Panc1 (cell line): ENCODE results near the gene REXO4. TPM values are rescaled to one million over a fixed set of nuclear protein-coding genes. Genes with fewer than 3 reads are reported as not detected.

Source experiments
- ATAC-seq: fragments of 200-7000 bp; cut with Tn5 transposase; 2 replicates; pipeline ENCODE4 v1.9.1; 2020; ENCODE audit warnings: mild to moderate bottlenecking, moderate library complexity
- BruUV-seq: library from RNA; stranded (reverse); fragments of 400-500 nt; replicated peaks from 2 replicates; lab custom pipeline; 2021; lab: Mats Ljungman, UMichigan
- CTCF ChIA-PET: fragments of 300-600 bp; sonication (Branson Sonifier 250); formaldehyde crosslinking; loops from one replicate; lab custom pipeline; 2022; ENCODE audit warnings: antibody characterized with exemption; lab: Charles Lee
- POLR2A ChIA-PET: fragments of 300-600 bp; sonication (Branson Sonifier 250); formaldehyde crosslinking; loops from one replicate; lab custom pipeline; 2022; ENCODE audit warnings: antibody characterized with exemption; lab: Charles Lee
- DNase-seq: peaks from one replicate; pipeline ENCODE4 v3.0.0-alpha.2; 2010; ENCODE audit warnings: low read depth, low spot score
- H3K27ac ChIP-seq: 2 replicates; pipeline ENCODE4 v1.5.1; 2011; ENCODE audit warnings: mild to moderate bottlenecking, low read length, inconsistent platforms
- H3K27me3 ChIP-seq: fragments of 200-500 bp; sonication (Bioruptor generic); 2 replicates; pipeline ENCODE4 v1.6.0; 2014; ENCODE audit warnings: low read length, inconsistent platforms; ENCODE audit not compliant: control insufficient read depth, insufficient read depth
- H3K36me3 ChIP-seq: fragments of 200-500 bp; sonication (Bioruptor generic); 2 replicates; pipeline ENCODE4 v1.5.1; 2014; ENCODE audit warnings: inconsistent platforms, mild to moderate bottlenecking, low read length, moderate library complexity; ENCODE audit not compliant: control insufficient read depth, insufficient read depth
- H3K4me1 ChIP-seq: 2 replicates; pipeline ENCODE4 v1.5.1; 2011; ENCODE audit warnings: inconsistent platforms, mild to moderate bottlenecking, low read length, moderate library complexity; ENCODE audit not compliant: control insufficient read depth, insufficient read depth
- H3K4me3 ChIP-seq, 2 experiments: 2 replicates each; pipeline ENCODE4 v1.5.1; 2011 to 2012; ENCODE audit warnings: low read depth in 2 of 2, low read length in 2 of 2, mild to moderate bottlenecking in 2 of 2, inconsistent platforms in 1 of 2, moderate library complexity in 1 of 2
- H3K9me3 ChIP-seq: fragments of 200-500 bp; sonication (Bioruptor generic); 2 replicates; pipeline ENCODE4 v1.5.1; 2014; ENCODE audit warnings: low read depth, mild to moderate bottlenecking, inconsistent platforms, low read length, moderate library complexity; ENCODE audit not compliant: control insufficient read depth, insufficient read depth
- POLR2AphosphoS5 ChIP-seq: IDR thresholded peaks from 2 replicates; pipeline ENCODE4 v1.6.1; 2012; ENCODE audit warnings: mild to moderate bottlenecking, low read depth, low read length, moderate library complexity
- SIN3A ChIP-seq: IDR thresholded peaks from 2 replicates; pipeline ENCODE4 v1.6.1; 2012; ENCODE audit warnings: low read depth, mild to moderate bottlenecking, low read length, moderate library complexity, borderline replicate concordance; ENCODE audit not compliant: insufficient read depth
- TCF7L2 ChIP-seq: IDR thresholded peaks from 2 replicates; pipeline ENCODE4 v1.6.1; 2011; ENCODE audit warnings: mild to moderate bottlenecking, low read depth, low read length, inconsistent platforms
- in situ Hi-C: cut with HindIII; loops from 2 replicates; pipeline ENCODE4 v1.10.0; 2016; ENCODE audit warnings: low sequenced_read_pairs, low pct_unique_long_range_greater_than_20kb
- intact Hi-C: fragments of 100-400 bp; cut with micrococcal nuclease; formaldehyde crosslinking; loops from one replicate; pipeline ENCODE4 v1.10.0; 2022; ENCODE audit not compliant: unreplicated experiment
- total RNA-seq: library from RNA; stranded (reverse); gene quantifications from one replicate; pipeline ENCODE4 v1.2.1, GENCODE V29; 2021; ENCODE audit not compliant: unreplicated experiment
- TF ChIP-seq, protein P1 (sequence below): fragments of 450-650 bp; IDR thresholded peaks from 2 replicates; pipeline ENCODE4 v1.5.1; 2017; ENCODE audit warnings: mild to moderate bottlenecking
- TF ChIP-seq, protein P2 (sequence below), 2 experiments: IDR thresholded peaks; 2 replicates each; pipeline ENCODE4 v1.6.1; 2011 to 2012; ENCODE audit warnings: low read depth in 2 of 2, control low read depth in 1 of 2, low read length in 1 of 2, mild to moderate bottlenecking in 1 of 2, moderate library complexity in 1 of 2; ENCODE audit not compliant: insufficient read depth in 1 of 2

Gene REXO4
- total RNA-seq, 1 experiment from 2014 or later, result 19.9 TPM

DNA sequence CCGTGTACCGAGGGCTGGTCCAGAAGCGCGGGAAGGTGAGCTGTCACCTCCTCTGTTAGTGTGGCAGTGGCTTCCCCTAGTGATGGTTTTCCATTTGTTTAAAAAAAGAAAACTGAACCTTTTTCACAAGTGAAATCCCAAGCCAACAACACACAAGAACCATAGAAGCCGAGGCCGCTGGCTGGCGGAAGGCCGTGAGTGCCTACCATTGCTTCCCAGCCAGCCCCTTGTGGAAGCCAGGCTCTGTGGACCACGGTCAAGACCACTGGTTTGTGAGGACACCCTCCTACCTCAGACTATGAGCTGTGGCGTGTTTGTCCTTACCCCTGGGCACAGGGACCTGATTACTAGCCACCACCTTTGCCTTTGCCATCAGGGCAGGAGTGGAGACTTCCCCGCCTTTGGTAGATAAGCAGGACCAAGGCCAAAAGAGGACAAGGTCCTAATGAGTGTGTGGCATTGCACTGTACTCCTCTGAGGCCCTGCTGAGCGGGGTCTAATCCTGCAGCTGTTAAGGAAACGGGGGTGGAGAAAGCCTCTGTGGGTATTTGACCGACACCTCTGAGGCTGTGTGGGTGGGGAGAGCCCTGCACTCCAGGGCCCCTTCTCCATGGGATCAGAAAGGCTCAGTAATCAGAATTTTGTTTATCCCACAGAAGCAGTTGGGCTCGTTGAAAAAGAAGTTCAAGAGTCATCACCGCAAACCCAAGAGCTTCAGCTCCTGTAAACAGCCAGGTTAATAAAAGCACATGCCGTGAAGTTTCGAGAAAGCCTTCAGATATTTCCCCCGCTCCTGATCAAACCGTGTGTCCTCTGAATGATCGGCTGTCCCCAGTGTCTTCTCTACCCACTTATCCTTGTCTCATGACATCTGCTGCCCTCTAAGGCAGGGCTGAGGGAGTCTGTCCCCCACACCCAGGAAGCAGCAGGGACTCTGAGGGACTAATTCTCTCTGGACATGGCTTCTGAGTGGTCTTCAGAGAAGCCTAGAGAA lies 57.1 kb downstream of the REXO4 start:
- BruUV-seq, result no TSS peak
- POLR2A ChIA-PET, result no interaction called here
- CTCF ChIA-PET, result no interaction called here
- ATAC-seq, result no peak
- intact Hi-C loops (no loop called here), in situ Hi-C loops (no loop called here)
- Histone ChIP-seq H3K36me3 (peaks cover 5% of the 10 kb centered on the region; the same call in 1 of the 2 replicates), H3K9me3 (no peaks in the 10 kb centered on the region), H3K4me1 (peaks cover 8% of the 10 kb centered on the region; the same call in 1 of the 2 replicates), H3K4me3 (no peak overlapping the region), H3K27me3 (no peaks in the 10 kb centered on the region), H3K27ac (no peak overlapping the region)
- TF ChIP-seq POLR2AphosphoS5 (no peak), SIN3A (no peak), TCF7L2 (no peak)
- TF ChIP-seq, protein P1, sequence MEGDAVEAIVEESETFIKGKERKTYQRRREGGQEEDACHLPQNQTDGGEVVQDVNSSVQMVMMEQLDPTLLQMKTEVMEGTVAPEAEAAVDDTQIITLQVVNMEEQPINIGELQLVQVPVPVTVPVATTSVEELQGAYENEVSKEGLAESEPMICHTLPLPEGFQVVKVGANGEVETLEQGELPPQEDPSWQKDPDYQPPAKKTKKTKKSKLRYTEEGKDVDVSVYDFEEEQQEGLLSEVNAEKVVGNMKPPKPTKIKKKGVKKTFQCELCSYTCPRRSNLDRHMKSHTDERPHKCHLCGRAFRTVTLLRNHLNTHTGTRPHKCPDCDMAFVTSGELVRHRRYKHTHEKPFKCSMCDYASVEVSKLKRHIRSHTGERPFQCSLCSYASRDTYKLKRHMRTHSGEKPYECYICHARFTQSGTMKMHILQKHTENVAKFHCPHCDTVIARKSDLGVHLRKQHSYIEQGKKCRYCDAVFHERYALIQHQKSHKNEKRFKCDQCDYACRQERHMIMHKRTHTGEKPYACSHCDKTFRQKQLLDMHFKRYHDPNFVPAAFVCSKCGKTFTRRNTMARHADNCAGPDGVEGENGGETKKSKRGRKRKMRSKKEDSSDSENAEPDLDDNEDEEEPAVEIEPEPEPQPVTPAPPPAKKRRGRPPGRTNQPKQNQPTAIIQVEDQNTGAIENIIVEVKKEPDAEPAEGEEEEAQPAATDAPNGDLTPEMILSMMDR, result no peak
- TF ChIP-seq, protein P2, sequence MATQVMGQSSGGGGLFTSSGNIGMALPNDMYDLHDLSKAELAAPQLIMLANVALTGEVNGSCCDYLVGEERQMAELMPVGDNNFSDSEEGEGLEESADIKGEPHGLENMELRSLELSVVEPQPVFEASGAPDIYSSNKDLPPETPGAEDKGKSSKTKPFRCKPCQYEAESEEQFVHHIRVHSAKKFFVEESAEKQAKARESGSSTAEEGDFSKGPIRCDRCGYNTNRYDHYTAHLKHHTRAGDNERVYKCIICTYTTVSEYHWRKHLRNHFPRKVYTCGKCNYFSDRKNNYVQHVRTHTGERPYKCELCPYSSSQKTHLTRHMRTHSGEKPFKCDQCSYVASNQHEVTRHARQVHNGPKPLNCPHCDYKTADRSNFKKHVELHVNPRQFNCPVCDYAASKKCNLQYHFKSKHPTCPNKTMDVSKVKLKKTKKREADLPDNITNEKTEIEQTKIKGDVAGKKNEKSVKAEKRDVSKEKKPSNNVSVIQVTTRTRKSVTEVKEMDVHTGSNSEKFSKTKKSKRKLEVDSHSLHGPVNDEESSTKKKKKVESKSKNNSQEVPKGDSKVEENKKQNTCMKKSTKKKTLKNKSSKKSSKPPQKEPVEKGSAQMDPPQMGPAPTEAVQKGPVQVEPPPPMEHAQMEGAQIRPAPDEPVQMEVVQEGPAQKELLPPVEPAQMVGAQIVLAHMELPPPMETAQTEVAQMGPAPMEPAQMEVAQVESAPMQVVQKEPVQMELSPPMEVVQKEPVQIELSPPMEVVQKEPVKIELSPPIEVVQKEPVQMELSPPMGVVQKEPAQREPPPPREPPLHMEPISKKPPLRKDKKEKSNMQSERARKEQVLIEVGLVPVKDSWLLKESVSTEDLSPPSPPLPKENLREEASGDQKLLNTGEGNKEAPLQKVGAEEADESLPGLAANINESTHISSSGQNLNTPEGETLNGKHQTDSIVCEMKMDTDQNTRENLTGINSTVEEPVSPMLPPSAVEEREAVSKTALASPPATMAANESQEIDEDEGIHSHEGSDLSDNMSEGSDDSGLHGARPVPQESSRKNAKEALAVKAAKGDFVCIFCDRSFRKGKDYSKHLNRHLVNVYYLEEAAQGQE (IDR thresholded peaks at IDR 0.05; ENCODE audit: insufficient read depth in 1 of 2, low read depth in 2 of 2, low read length in 1 of 2), result no peak
- no peak for DNase-seq

DNA sequence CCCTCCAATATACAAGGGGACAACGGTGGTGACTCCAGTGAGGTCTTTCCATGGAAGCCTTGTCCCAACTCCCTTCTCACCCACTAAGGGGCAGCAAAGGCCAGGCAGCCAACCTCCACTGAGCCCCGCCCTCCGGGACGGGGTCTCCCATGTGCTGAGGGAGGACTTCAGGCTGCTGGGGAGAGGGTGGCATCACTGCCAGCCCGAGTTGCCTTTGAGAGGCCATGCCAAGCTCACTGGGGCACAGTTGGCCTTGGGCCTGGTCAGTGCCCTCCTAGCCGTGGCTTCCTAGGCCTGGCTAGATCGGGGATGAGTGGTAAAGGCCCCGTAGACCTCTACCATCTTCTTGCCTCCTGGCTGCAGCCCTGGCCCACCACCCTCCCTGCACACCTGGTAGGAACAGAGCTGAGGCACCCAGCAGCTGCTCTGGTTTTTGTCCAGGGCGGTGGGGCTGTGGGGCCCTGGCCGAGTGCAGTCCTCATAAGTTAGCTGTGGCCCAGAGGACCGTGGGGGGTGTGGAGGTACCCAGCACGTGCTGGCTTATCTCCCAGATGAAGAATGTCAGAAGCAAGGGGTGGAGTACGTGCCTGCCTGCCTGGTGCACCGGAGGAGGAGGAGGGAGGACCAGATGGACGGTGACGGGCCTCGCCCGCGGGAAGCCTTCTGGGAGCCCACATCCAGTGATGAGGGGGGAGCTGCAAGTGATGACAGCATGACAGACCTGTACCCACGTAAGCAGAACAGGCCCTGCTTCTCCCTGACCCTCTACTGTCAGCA lies 58.2 kb downstream of the REXO4 start:
- H3K27ac ChIP-seq, result no peak overlapping the region
- in situ Hi-C loops, result no loop called here
- POLR2A ChIA-PET, result no interaction called here
- CTCF ChIA-PET, result interaction anchor here (0.5 kb wide), 1 partner anchor 8 kb away, joined by 5 read pairs; no protein-coding TSS in a partner anchor
- no peak overlapping the region for H3K4me3 ChIP-seq
- H3K4me1 ChIP-seq, result peaks cover 8% of the 10 kb centered on the region; the same call in 1 of the 2 replicates
- no peaks in the 10 kb centered on the region for H3K9me3 ChIP-seq
- no TSS peak for BruUV-seq
- TF ChIP-seq, protein P1, result no peak; the same call in 1 of the 2 replicates
- TF ChIP-seq, protein P2 (IDR thresholded peaks at IDR 0.05; ENCODE audit: insufficient read depth in 1 of 2, low read depth in 2 of 2, low read length in 1 of 2), result no peak
- TF ChIP-seq TCF7L2 (no peak), POLR2AphosphoS5 (no peak), SIN3A (no peak)
- peaks cover 4% of the 10 kb centered on the region; the same call in 1 of the 2 replicates for H3K36me3 ChIP-seq
- no peak for ATAC-seq
- intact Hi-C loops, result loop anchor here (10.0 kb wide), 1 partner anchor 125 kb away; no protein-coding TSS in a partner anchor
- H3K27me3 ChIP-seq, result no peaks in the 10 kb centered on the region
- DNase-seq, result no peak
